GM21515 (cell line): ENCODE results near the gene KISS1.

Experiments used
- ATAC-seq: cut with Tn5 transposase; IDR thresholded peaks from one replicate; pipeline ENCODE4 v1.9.1; 2021; ENCODE audit not compliant: unreplicated experiment

KISS1 gene

DNA sequence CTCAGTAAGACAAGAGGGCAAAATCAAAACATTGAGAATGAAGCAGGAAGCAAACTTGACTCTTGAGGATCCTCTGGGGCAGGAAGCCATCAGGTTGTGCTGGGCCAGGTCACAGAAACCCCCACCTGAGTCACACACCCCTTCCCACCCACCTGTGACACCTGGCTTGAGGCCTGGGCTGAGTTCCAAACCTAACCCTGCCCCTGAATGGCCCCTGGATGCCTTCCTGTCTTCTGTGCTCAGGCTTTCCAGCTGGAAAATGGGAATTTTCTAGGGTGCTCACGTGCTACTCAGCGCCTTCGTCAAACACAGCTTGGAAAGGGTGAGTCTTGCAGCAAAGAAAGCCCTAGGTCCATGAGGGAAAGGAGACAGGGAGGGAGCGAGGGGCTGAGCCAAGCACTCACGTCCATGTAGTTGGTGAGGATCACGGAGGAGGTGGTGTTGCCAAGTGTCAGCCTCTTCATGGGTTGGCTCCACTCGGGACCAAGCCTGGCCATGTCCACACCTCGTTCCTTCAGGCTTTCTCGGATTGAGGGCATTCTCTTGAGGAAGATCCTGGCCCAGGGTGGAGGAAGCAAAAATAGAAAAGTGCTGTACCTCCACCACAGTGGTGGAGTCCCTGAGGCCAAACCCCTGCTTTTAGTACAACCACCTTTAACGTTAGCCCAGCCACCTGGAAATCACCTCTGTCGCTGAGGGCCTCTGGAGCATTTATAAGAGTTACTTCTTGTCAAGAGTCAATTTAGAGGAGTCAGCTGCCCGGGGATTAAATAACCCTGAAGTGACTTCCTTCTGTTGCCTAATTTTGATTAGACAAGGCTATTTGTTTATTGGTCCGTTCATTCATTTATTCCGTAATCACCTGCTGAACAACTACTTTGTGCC, 34.4 kb downstream of the KISS1 start:
- no peak for ATAC-seq

DNA sequence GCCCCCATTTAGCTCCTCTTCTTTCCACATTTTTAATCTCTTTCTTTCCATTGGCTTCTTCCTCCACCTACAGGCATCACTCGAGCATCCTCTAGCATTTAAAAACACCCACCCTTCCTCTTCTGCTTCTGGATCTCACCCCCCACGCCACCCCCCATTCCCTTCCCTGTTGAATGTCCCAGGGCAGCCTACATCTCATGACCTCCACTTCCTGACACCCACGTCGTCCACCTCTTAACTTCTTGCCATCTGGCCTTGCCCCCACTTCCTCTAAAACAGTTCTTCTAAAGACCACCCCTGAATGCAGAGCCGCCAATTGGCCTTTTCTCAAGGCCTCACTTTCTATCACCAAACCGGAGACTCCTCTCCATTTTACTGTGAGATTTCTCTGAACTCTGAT, 38.3 kb downstream of the KISS1 start:
- no peak for ATAC-seq

DNA sequence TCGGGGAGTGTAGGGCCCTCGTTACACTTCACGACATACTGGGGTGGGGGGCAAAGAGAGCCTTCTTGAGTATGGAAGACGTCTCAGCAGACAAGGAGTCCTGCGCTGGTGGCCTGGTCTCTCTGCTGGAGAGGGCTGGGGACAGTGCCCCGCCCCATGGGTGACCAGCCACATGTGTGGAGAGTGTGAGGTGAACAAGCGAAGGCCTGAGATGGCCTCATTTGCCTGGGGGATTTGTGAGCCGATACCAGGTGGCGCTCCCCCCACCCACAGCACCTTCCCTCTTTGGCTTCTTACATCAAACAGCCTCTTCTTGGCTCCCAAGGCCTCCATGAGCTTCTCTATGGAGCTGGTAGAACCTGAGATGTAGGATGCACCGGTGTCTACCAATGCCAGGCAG, 40.4 kb downstream of the KISS1 start:
- no peak for ATAC-seq

DNA sequence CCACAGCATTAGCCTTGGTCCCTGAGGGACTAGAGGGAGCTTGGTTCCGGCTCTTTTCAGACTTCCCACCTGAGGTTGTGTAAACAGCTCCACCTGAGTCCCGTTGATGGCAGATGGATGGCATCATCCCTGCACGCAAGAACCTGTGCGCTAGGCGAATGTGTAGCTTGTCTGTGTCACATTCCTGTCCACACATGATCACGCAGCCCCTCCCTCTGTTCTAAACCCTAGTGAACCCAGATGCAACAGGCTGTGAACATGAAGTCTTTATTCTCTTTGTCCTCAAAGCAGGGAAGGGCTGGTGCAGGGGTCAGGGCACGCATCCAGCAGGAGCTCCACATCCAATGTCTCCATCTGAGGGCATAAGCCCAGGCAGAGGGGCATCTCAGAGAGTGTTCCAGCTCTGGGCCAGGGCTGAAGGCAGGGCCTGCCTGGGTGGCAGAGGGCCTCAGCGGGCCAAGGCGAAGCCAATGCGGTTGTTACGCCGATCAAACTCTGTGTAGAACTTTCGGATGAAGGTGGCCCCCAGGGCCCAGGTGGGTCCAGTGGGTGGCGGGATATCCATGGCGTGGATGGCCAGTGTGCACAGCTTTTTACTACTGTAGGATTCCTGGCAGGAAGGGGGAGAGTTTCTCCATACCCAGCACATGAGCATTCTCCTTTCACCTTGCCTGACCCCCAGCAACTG, 41.6 kb downstream of the KISS1 start:
- ATAC-seq, result no peak

DNA sequence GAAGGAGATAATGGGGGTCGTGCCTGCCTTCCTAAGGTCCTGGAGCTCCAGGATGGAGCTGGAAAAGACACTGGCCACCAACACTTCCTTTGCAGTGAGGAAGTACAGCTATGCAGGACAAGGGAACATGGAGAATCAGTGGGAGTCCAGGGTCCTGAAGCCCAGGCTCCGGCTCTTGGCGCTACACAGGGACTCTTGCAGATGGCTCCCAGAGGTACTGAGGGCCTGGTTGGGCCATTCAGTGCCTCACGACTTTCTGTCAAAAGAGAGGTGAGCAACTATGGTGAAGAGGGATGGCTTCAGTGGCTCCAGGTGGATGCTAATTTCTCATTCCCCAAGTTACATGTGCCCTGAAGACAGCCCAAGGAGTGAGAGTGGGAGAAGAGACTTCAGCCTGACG, 42.6 kb downstream of the KISS1 start:
- no peak for ATAC-seq

DNA sequence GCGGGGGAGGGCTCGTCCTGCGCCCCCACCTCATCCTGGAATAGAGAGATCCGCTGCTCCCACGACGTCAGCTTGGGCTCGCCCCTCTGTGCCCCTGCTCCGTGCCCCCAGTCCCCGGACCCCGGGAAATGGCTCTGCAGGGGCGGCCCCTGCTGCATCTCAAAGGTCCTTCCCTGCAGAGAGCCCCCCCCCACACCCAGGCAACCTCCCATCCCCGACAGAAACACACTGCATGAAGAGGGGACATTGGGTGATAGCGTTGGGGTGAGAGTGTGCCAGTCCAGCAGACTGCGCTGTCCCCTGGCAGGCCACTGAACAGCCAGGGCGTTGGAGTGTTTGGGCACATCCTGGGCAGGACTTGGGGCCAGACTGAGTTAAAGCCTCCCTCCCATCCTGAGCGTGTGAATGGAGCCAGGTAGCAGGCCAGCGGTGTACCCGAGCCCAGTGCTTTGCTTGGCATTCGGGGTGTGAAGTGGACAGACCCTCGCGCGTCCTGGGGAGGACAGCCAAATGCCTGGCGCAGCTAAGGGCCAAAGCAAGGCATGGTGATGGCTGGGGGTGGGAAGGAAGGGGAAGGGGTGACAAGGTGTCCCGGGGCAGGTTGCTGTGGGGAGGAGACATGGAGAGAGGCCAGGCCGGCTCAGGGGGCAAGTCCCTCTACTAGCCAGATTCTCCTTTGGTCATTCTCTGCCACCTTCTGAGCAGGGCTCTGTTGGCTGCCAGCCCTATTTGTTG, 43.8 kb downstream of the KISS1 start:
- no peak for ATAC-seq

DNA sequence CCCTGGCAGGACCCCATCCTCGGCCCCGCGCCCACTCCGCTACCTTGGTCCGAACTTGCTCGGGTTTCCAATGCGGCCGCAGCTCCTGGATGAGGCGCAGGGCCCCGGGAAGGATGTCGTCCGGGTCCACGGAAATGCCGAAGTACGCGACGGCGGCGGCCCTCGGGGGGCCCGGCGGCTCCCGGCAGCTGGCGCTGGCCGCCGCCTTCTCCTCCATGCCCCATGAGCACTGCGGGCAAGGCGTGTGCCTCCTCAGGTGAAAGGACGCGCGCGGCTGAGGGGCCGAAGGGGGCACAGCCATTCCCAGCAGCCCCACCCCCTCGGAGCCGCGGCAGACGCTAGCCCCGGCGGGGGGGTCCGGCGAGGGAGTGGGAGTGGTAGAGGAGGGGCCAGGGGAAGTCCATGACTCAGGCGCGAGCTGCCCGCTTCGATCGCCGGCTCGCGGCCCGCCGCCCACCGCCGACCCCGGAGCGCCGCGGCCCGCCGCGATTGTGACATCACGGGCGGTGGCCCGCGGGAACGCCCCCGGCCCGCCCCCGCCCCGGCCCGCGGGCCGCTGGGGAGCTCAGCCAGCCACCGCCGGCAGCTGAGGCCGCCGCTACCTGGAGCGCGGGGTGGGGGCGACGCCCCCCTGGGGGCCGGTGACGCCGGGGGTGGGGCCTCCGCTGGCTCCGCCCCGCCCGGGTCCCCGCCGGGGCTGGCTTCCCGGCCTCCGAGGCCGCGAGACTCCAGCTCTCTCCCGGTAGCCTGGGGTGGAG, 44.6 kb downstream of the KISS1 start, which contains the start of gene ETNK2:
Gene ETNK2 (minus strand): TSS at position 493 of the 758 bp plus-strand sequence. CDS start 192 bp downstream, at position 301.
- no peak for ATAC-seq

DNA sequence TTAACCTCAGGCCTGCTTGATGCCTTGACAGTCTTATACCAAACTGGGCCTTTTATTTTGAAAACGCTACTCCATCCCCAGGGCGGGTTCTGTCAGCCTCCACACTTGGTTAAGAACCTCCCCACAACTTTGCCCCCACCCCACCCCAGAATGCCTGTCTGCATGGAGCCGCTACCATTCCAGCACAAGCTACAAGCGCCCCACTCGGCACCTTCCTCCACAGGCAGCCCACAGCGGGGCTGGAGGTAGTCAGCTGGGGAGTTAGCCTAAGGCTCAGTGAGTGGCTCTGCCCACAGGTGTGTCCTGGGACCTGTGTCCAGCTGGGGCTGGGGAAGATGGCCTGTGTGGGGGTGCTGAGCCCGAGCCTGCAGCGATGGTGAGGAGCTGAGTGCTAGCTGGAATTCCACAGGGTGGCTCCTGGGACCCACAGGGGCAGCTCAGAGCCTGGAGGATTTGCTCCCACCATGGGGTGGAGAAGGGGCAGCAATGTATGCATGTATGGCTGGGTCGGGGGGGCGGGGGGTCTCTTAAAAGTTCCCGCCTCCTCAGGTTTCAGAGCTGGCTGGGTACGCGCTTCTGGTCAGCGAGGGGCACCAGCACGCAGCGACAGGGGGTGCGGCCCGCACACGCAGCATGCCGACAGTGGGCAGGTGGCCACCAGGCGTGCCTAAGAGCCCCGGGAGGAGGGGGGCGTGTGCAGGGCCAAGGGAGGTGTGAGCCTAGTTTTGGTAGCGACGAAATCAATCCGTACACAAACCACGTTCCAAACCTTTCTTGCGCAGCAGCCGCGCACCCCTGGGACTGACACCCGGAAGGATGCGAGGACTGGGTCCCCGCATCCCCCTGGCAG, 45.4 kb downstream of the KISS1 start:
- no peak for ATAC-seq

DNA sequence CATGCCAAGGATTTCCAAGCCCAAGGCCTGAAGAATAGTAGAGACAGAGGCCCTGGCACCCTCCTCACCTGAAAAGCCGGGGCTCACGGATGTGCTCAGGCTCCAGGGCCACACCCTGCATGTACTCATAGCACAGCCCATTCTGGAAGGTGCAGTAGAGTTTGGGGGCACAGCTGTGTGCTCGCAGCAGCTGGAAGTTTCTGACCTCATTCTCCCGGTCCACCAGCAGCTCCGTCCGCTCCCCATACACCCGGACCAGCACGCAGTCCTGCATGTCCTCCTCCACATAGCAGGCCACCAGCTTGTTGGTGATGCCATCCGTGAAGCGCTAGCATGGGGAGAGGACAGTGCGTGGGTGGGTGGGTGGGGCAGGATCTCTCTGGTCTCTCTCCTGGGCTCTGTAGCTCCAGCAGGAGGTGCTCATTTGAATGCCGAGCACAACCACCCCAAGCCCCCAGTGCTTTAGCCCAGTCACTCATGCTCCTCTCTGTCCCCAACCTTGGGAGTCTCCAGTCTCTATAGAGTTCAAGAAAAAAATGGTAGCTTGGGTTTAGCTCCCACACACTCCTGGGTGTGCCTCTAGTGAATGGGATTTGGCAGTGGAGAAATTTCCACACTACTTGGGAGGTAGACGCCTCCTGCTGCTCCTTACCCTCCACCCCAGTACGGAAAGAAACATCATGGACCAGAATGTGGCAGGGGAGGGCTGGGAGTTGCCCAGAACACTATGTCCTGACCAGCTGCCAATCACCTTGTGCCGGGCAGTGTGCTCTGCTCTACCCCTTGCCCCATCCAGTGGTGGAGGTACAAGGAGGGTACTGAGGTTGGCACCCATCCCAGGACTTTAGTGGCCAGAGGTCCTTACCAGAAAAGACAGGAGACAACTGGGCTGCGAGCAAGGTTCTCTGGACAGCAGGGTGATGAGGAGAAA, 46.4 kb downstream of the KISS1 start:
- ATAC-seq, result no peak

DNA sequence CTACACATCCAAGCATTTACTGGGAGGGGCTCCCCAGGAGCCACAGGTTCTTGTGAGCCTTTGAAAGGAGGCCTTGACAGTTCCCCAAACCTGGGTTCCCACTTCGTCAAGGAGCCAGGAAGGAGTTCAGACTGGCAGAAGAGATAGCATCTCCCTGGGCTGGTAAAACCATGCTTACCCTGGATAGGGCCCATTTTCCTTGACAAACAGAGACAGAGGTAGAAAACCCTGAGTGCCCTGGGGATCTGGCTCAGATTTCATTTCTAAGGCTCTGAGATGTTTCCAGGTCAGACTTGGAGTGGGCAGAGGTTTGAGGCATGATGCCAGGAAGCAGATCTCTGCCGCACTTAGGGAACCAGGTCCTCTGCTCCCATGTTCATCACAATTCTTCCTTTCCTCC, 47.2 kb downstream of the KISS1 start:
- ATAC-seq, result no peak

DNA sequence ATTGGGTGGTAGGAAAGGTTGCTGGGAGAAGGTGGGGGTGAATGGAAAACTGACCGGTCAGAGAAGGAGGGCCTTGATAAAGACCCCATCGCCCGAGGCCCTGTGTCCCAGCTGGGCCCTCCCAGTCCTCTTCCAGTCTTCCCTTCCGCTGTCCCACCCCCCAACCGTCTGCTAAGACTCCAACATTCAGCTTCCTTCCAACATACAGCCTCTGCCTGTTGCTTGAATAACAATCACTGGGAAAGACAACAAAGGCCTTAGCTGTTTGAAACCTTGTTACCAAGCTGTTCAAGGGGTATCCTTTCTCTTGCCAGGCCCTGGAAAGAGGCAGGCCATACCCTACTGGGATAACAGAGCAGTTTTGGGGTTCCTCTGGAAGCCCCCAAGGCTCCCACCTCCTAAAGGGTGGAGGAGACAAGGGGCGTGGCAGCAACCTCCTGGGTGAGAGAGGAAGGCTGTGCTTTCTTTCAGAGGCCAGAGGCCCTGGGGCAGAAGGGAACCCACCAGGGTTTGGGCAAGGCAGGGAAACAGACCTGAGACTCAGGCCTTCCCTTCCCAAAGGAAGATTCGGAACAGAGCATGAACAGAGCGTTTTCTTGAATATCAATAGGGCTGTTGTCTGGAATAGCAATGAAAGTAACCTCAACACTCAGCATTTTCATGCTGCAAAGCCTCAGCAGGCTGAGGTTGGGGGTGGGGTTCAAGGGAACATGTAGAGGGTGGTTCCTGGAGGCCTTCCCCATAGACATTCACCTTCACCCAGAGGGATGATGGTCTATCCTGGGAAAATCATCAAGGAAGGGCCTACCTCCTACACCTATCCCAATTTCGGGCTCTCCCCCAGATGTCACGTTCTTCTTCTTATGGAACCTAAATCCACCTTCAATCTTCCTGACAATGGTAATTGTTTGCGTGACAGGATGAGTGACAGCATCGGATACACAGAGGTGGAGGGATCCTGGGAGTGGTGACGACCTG, 48.6 kb downstream of the KISS1 start:
- ATAC-seq, result no peak

DNA sequence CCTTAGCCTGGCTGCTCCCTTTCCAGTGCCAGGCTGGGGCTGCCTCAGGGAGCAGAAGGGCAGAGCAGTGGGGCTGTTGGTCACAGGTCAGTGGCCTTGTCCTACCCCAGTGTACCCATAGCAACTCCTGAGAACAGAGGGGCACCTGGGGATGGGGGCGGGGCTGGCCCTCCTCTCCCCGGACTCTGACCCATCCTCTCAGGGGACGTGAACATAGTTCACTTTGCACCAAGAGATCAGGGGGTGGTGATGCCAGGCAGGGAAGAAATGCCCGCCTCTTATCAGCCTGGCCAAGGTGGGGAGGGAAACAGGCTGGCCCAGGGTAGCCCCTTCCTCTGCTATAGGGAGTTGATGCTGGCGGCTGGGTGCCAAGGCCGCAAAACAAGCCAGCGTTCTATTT, 49.3 kb downstream of the KISS1 start:
- no peak for ATAC-seq

DNA sequence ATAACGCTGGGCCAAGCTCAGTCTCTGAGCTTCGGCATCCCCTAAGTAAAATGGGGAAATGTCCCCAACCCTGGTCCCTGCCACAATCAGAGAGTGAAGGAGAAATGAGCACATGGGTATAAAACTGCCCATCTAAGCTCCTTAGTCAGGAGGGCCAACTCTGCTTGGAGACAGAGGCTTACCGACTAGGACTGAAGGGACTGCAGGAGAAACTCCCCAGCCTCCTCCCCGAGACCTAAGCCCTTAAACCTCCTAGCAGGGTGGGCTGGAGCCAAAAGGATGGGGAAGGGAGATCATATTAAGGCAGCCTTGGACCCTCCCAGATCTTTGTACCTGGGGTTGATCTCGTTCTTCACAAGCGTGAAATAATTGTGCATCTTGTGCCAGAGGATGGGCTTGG, 50.0 kb downstream of the KISS1 start:
- no peak for ATAC-seq

DNA sequence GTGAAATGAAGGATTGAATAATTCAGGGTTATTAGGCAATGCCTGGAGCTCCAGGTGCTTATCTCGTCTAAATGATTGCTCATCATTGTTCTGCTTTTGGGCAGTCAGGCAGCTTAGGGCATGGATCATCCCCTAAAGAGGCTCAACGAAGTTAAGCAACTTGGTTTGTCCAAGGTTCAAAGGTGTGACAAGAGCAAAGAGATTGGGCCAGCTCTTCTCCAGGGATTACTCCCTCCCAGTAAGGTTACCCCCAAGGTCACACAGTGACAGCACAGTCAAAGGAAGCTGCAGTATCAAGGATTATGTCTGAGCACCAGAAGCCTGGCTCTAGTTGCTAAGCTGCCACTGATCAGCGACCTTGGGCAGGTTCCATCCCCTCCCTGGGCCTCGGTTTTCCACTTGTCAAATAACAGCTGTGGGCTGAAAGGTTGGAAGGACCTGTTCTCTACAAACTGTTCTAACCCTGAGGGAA, 51.2 kb downstream of the KISS1 start:
- no peak for ATAC-seq

DNA sequence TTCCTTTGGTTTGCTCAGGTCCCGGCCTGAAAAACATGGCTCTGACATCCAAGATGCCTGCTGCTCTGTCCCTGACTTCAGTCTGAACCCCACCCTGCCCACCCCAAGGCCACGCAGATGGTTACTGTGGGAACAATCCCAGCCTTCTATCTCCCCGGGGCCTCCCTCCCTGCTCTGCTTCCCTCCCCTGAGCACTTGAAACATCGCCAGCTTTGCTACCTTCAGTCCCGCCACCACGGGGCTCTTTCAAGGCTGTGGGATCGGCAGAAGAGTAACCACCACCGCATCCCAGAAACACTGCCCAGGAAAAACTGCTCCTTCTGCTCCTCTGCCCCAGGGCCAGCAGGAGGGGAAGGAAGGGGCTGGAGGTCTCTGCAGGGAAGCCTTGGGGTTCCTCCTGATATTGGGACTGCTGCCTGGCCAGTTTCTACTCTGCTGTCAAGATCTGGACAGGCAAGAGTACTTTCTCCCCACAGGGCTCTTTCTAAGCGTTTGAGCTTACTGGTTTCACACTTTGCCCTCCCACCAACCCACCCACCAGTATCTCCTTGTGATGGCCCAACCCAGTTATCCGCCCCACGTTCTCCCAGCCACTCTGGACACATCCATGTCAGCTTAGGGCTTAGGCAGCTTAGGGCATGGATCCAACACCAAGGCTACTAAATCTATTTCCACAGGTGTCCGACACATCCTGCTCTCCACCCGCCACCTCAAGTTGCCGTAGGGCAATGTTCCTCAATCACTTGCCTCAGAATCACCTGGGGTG, 52.8 kb downstream of the KISS1 start:
- no peak for ATAC-seq

DNA sequence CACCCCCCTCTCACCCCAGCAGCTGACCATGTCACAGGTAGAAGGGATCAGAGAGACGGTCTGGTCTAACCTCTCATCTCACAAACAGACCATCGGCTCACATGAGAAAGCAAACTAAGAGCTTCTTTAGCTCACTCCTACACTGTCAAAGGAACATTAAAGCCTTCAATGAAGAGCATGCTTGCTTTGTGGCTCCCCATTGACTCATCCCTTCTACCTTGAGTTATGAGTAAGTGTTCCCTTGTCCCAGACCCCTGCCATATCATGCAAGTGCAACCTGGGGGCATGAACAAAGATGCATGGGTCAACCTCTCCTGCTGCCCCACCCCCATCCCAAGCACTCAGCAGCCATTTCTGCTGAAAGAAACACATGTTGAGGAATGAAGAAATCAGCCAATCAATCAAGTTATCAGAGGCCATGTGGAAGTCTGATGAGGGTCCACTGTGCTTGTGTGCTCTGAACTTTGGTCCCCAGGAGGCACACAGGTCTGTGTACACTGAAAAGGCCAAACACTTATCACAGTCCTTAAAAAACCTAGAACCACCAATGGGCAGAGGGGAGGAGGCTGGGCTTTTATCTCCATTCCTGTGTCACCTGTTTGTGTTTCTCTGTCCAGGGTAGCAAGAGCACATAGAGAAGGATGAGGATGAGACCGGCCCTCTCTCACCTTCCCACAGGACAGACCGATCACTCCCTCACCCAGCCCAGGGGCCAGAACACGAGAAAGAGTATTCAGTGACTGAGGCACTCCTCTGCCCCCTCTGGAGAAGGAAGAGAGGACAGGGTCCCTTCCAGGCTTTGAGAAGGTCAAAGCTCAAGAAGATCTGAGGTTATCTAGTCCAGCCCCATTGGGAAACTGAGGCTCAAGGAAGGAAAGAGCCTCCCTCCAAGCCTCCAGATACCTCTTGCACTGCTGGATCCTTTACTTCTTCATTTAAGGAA, 54.0 kb downstream of the KISS1 start:
- no peak for ATAC-seq
